ENCODE results near the gene ANXA6. TPM values are rescaled to one million over a fixed set of nuclear protein-coding genes. Genes with fewer than 3 reads are reported as not detected.

The ANXA6 gene
- polyA plus RNA-seq, 12 donors: 239 to 380 (median 352) TPM; not detected in 1

- DNase-seq: no peak
Observed at GRCh38 chr5:151070449-151070848, 87.1 kb downstream of the ANXA6 start.

GRCh38 chr5:151068433-151069197, 89.0 kb downstream of the ANXA6 start:
- peak; percentile 45 for DNase-seq

- no peak for DNase-seq
Observed at GRCh38 chr5:151067632-151068432, 89.7 kb downstream of the ANXA6 start.

- no peak for DNase-seq
Observed at GRCh38 chr5:151066920-151067319, 90.7 kb downstream of the ANXA6 start.

- DNase-seq: no peak
Observed at GRCh38 chr5:151065609-151066008, 92.0 kb downstream of the ANXA6 start.

- DNase-seq: no peak
Observed at GRCh38 chr5:151064916-151065499, 92.6 kb downstream of the ANXA6 start.

- peak; percentile 42 for DNase-seq
Observed at GRCh38 chr5:151063142-151063989, 94.2 kb downstream of the ANXA6 start.

- DNase-seq: no peak
Observed at GRCh38 chr5:151062405-151063141, 95.0 kb downstream of the ANXA6 start.

- no peak for DNase-seq
Observed at GRCh38 chr5:151060742-151061141, 96.8 kb downstream of the ANXA6 start.

- DNase-seq: no peak
Observed at GRCh38 chr5:151058891-151059489, 98.6 kb downstream of the ANXA6 start.

- DNase-seq: no peak
Observed at GRCh38 chr5:151058301-151058700, 99.3 kb downstream of the ANXA6 start.

GRCh38 chr5:151056379-151057325, 100.9 kb downstream of the ANXA6 start:
- no peak for DNase-seq

- DNase-seq: no peak
Observed at GRCh38 chr5:151055336-151055735, 102.2 kb downstream of the ANXA6 start.

- DNase-seq: no peak
Observed at GRCh38 chr5:151054709-151055108, 102.9 kb downstream of the ANXA6 start.

GRCh38 chr5:151053796-151054462, 103.7 kb downstream of the ANXA6 start:
- DNase-seq: no peak

GRCh38 chr5:151052836-151053235, 104.7 kb downstream of the ANXA6 start:
- DNase-seq: no peak

GRCh38 chr5:151051931-151052608, 105.5 kb downstream of the ANXA6 start:
- no peak for DNase-seq

All from muscle of arm (tissue), 12 donors.